ENCODE data around the gene SLC25A29. TPM values are rescaled to one million over a fixed set of nuclear protein-coding genes. Genes with fewer than 3 reads are reported as not detected.
"Not testable (repeated sequence)": the region's sequence is repeated elsewhere in the genome, so short reads cannot be mapped to it uniquely, and the experiment has no call there.

The SLC25A29 gene
- polyA plus RNA-seq, 2 of the 4 experiments (the other 2 are of a cell fraction): 6.3 to 15.1 TPM

DNA sequence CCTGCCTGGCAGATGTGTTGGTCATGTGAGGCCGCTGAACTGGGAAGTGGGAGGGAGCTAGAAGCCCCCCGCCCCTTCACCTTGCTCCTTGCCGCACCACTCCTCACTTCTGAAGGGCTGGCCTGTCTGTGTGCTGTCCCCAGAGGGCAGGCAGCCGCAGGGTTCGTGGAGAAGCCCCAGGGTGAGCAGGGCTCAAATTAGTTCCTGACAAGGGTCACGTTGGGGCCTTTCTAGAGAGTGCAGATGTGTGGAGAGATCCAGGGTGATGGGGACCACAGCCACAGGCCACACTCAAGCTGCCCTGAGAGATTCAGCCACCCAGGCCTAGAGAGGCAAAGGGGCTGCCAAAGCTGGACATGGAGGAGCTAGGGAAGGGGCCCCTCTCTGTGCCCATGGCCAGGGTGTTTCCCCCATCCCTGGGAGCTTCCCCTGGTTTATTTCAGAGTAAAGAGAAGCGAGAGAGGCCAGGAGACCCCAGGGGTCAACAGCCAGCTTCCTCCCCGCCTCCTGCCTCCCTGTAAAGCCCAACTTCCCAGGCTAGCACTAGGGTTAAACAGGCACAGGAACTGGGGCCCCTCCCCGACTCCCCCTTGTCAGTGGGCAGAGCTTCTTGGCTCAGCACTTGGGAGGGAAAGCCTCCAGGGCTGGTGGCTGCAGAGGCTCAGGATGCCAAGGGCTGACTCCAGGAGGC is 16.2 kb downstream of the SLC25A29 start:
- TF ChIP-seq CBX8 (IDR thresholded peaks at IDR 0.05) (no peak), EHMT2 (IDR thresholded peaks at IDR 0.05; ENCODE audit: low read depth) (no peak), HOXB5 (CRISPR knock-in tag; IDR thresholded peaks at IDR 0.05) (no peak), MAFK (IDR thresholded peaks at IDR 0.05; ENCODE audit: partially characterized antibody) (no peak), ZSCAN20 (CRISPR knock-in tag; IDR thresholded peaks at IDR 0.05) (no peak)
- TF ChIP-seq, protein P1, sequence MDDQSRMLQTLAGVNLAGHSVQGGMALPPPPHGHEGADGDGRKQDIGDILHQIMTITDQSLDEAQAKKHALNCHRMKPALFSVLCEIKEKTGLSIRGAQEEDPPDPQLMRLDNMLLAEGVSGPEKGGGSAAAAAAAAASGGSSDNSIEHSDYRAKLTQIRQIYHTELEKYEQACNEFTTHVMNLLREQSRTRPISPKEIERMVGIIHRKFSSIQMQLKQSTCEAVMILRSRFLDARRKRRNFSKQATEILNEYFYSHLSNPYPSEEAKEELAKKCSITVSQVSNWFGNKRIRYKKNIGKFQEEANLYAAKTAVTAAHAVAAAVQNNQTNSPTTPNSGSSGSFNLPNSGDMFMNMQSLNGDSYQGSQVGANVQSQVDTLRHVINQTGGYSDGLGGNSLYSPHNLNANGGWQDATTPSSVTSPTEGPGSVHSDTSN (IDR thresholded peaks at IDR 0.05): no peak
- CTCF ChIA-PET: interaction anchor here (0.6 to 2.4 kb wide), 3 partner anchors 12 to 87 kb away, joined by 3 to 13 read pairs (median 6); no protein-coding TSS in a partner anchor

DNA sequence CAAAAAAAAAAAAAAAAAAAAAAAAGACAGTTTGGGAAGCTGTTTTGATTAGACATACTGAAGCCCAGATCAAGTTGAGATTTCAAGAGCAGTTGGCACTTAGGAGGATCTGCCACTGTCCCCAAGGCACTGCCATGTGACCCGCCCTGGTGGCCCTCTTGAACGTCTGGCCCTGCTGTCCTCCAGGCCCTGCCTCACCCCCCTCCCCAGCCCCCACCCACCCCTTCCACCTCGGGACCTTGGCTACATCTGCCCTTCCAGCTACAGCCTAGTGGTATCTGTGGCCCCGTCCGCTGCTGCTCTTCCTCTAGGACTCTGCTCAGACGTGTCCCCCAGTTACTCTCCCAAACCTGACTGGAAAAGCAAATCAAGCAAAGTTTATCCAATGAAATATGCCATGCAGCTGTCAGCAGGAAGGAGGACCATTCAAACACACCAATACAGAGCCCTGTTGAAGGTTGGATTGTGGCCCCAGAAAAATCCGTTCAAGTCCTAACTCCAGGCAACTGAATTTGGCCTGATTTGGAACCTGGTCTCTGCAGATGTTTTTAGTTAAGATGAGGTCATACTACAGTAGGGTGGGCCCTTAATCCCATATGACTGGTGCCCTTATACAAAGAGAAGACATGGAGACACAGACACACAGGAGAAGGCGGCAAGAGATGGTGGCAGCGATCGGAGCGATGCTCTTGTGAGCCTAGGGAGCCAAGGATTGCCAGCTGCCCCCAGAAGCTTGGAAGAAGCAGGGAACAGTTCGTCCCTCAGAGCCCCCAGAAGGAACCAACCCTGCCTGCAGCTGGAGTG is 17.7 kb downstream of the SLC25A29 start:
- H3K4me3 ChIP-seq: no peak overlapping the region
- FAIRE-seq (no peak), ATAC-seq (no peak), DNase-seq (ENCODE audit: low read depth in 1 of 2, low spot score in 1 of 2) (no peak)
- no peak overlapping the region for H3K27ac ChIP-seq
- ChIA-PET CTCF (interaction anchor here (2.4 kb wide), 1 partner anchor 14 kb away, joined by 13 read pairs; no protein-coding TSS in a partner anchor), POLR2A (no interaction called here)
- H3K4me1 ChIP-seq: peaks cover 9% of the 10 kb centered on the region; the same call in 2 of the 3 replicates
- H3K9me3 ChIP-seq: no peaks in the 10 kb centered on the region
- TF ChIP-seq EHMT2 (IDR thresholded peaks at IDR 0.05; ENCODE audit: low read depth) (no peak), JUNB (IDR thresholded peaks at IDR 0.05) (no peak), NFE2L2 (conservative IDR thresholded peaks at IDR 0.05; ENCODE audit: low read length) (no peak), MAFK (IDR thresholded peaks at IDR 0.05; ENCODE audit: partially characterized antibody) (no peak), ZNF302 (CRISPR knock-in tag; IDR thresholded peaks at IDR 0.05) (no peak), CHD4 (IDR thresholded peaks at IDR 0.05; ENCODE audit: borderline replicate concordance) (no peak), SMC3 (IDR thresholded peaks at IDR 0.05) (no peak), TP53 (CRISPR knock-in tag; IDR thresholded peaks at IDR 0.05) (no peak), JUN (IDR thresholded peaks at IDR 0.05) (no peak), PHF8 (IDR thresholded peaks at IDR 0.05; ENCODE audit: borderline replicate concordance, low read depth) (no peak), FOSB (CRISPR knock-in tag; IDR thresholded peaks at IDR 0.05) (no peak), BHLHE40 (IDR thresholded peaks at IDR 0.05; ENCODE audit: low read depth, low read length) (no peak), RARB (CRISPR knock-in tag; IDR thresholded peaks at IDR 0.05) (no peak)
- TF ChIP-seq, protein P2, sequence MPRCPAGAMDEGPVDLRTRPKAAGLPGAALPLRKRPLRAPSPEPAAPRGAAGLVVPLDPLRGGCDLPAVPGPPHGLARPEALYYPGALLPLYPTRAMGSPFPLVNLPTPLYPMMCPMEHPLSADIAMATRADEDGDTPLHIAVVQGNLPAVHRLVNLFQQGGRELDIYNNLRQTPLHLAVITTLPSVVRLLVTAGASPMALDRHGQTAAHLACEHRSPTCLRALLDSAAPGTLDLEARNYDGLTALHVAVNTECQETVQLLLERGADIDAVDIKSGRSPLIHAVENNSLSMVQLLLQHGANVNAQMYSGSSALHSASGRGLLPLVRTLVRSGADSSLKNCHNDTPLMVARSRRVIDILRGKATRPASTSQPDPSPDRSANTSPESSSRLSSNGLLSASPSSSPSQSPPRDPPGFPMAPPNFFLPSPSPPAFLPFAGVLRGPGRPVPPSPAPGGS (IDR thresholded peaks at IDR 0.05): no peak
- H3K4me2 ChIP-seq: no peak overlapping the region
- 83% methylated on average over 12 of the region's 12 CpGs for WGBS (ENCODE audit: missing lambda C conversion rate)

More for the DNA sequence above, 16.2 kb downstream of the SLC25A29 start:
- POLR2A ChIA-PET: no interaction called here
- Histone ChIP-seq H3K9me3 (no peaks in the 10 kb centered on the region), H3K27ac (no peak overlapping the region), H3K4me1 (peaks cover 6% of the 10 kb centered on the region; the same call in 1 of the 3 replicates), H3K4me2 (no peak overlapping the region), H3K4me3 (no peak overlapping the region)
- 88% methylated on average over 8 of the region's 9 CpGs for WGBS (ENCODE audit: missing lambda C conversion rate)
- no peak for ATAC-seq
- FAIRE-seq: no peak
- DNase-seq (ENCODE audit: low read depth in 1 of 2, low spot score in 1 of 2): no peak

DNA sequence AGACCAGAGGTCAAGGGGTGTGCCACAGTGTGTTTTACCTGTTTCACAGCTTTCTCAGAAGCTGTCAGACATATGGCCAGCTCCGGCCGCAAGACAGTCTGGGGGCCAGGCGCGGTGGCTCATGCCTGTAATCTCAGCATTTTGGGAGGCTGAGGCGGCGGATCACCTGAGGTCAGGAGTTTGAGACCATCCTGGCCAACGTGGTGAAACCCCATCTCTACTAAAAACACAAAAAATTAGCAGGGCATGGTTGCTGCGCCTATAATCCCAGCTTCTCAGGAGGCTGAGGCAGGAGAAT is 18.3 kb downstream of the SLC25A29 start:
- H3K4me2 ChIP-seq; FAIRE-seq; DNase-seq (ENCODE audit: low read depth in 1 of 2, low spot score in 1 of 2); POLR2A ChIA-PET; H3K9me3 ChIP-seq; H3K4me3 ChIP-seq; H3K27ac ChIP-seq; ATAC-seq; H3K4me1 ChIP-seq: not testable (repeated sequence)
- 88% methylated on average over 8 of the region's 8 CpGs for WGBS (ENCODE audit: missing lambda C conversion rate)
- CTCF ChIA-PET: interaction anchor here (1.1 to 7.2 kb wide), 2 partner anchors 10 to 90 kb away, joined by 3 to 114 read pairs; no protein-coding TSS in a partner anchor

Data from A549 (cell line).